ENCODE measurements around the gene RSPO4.

RSPO4 gene

GRCh38 chr20:965956-966355, 36.2 kb downstream of the RSPO4 start:
- 82% methylated on average over 9 of the region's 9 CpGs for WGBS
- H3K36me3 ChIP-seq (ENCODE audit: insufficient read depth, low read length): no peaks in the 10 kb centered on the region
- no peaks in the 10 kb centered on the region for H3K27me3 ChIP-seq (ENCODE audit: insufficient read depth, low read length)
- H3K9me3 ChIP-seq (ENCODE audit: insufficient read depth, low read depth, low read length): no peaks in the 10 kb centered on the region
- H3K4me3 ChIP-seq (ENCODE audit: low read length): no peak overlapping the region
- H3K27ac ChIP-seq (ENCODE audit: low read depth, low read length): no peak overlapping the region
- no peak overlapping the region for H3K9ac ChIP-seq (ENCODE audit: low read depth, low read length)
- no peaks in the 10 kb centered on the region for H3K4me1 ChIP-seq (ENCODE audit: insufficient read depth, low read length)

GRCh38 chr20:963795-964194, 38.3 kb downstream of the RSPO4 start:
- Histone ChIP-seq H3K4me3 (ENCODE audit: low read length) (no peak overlapping the region), H3K9me3 (ENCODE audit: insufficient read depth, low read depth, low read length) (no peaks in the 10 kb centered on the region), H3K4me1 (ENCODE audit: insufficient read depth, low read length) (no peaks in the 10 kb centered on the region), H3K27ac (ENCODE audit: low read depth, low read length) (no peak overlapping the region), H3K27me3 (ENCODE audit: insufficient read depth, low read length) (no peaks in the 10 kb centered on the region), H3K9ac (ENCODE audit: low read depth, low read length) (no peak overlapping the region), H3K36me3 (ENCODE audit: insufficient read depth, low read length) (no peaks in the 10 kb centered on the region)
- WGBS: 91% methylated on average over 10 of the region's 10 CpGs

GRCh38 chr20:962683-963082, 39.4 kb downstream of the RSPO4 start:
- 91% methylated on average over 8 of the region's 8 CpGs for WGBS
- Histone ChIP-seq H3K9me3 (ENCODE audit: insufficient read depth, low read depth, low read length) (no peaks in the 10 kb centered on the region), H3K4me1 (ENCODE audit: insufficient read depth, low read length) (no peaks in the 10 kb centered on the region), H3K27ac (ENCODE audit: low read depth, low read length) (no peak overlapping the region), H3K4me3 (ENCODE audit: low read length) (no peak overlapping the region), H3K9ac (ENCODE audit: low read depth, low read length) (no peak overlapping the region), H3K27me3 (ENCODE audit: insufficient read depth, low read length) (no peaks in the 10 kb centered on the region), H3K36me3 (ENCODE audit: insufficient read depth, low read length) (no peaks in the 10 kb centered on the region)

GRCh38 chr20:962223-962622, 39.9 kb downstream of the RSPO4 start:
- Histone ChIP-seq H3K27ac (ENCODE audit: low read depth, low read length) (no peak overlapping the region), H3K9me3 (ENCODE audit: insufficient read depth, low read depth, low read length) (no peaks in the 10 kb centered on the region), H3K4me3 (ENCODE audit: low read length) (no peak overlapping the region), H3K9ac (ENCODE audit: low read depth, low read length) (no peak overlapping the region), H3K27me3 (ENCODE audit: insufficient read depth, low read length) (no peaks in the 10 kb centered on the region), H3K4me1 (ENCODE audit: insufficient read depth, low read length) (no peaks in the 10 kb centered on the region), H3K36me3 (ENCODE audit: insufficient read depth, low read length) (no peaks in the 10 kb centered on the region)
- WGBS: 94% methylated on average over 3 of the region's 3 CpGs

- Histone ChIP-seq H3K27me3 (ENCODE audit: insufficient read depth, low read length) (no peaks in the 10 kb centered on the region), H3K9me3 (ENCODE audit: insufficient read depth, low read depth, low read length) (no peaks in the 10 kb centered on the region), H3K27ac (ENCODE audit: low read depth, low read length) (no peak overlapping the region), H3K9ac (ENCODE audit: low read depth, low read length) (no peak overlapping the region), H3K36me3 (ENCODE audit: insufficient read depth, low read length) (no peaks in the 10 kb centered on the region), H3K4me3 (ENCODE audit: low read length) (no peak overlapping the region), H3K4me1 (ENCODE audit: insufficient read depth, low read length) (no peaks in the 10 kb centered on the region)
- 96% methylated on average over 2 of the region's 2 CpGs for WGBS
Measured at GRCh38 chr20:961768-962167, 40.3 kb downstream of the RSPO4 start.

GRCh38 chr20:959996-960615, 42.0 kb downstream of the RSPO4 start:
- WGBS: 94% methylated on average over 16 of the region's 16 CpGs
- Histone ChIP-seq H3K27me3 (ENCODE audit: insufficient read depth, low read length) (no peaks in the 10 kb centered on the region), H3K9ac (ENCODE audit: low read depth, low read length) (no peak overlapping the region), H3K9me3 (ENCODE audit: insufficient read depth, low read depth, low read length) (no peaks in the 10 kb centered on the region), H3K27ac (ENCODE audit: low read depth, low read length) (no peak overlapping the region), H3K4me3 (ENCODE audit: low read length) (no peak overlapping the region), H3K36me3 (ENCODE audit: insufficient read depth, low read length) (no peaks in the 10 kb centered on the region), H3K4me1 (ENCODE audit: insufficient read depth, low read length) (no peaks in the 10 kb centered on the region)

- H3K4me3 ChIP-seq (ENCODE audit: low read length): no peak overlapping the region
- WGBS: 86% methylated on average over 15 of the region's 19 CpGs
- no peak overlapping the region for H3K27ac ChIP-seq (ENCODE audit: low read depth, low read length)
- no peaks in the 10 kb centered on the region for H3K4me1 ChIP-seq (ENCODE audit: insufficient read depth, low read length)
- 0 out of 2 replicates have a peak, but pooled peaks cover 3% of the 10 kb centered on the region for H3K27me3 ChIP-seq (ENCODE audit: insufficient read depth, low read length)
- no peaks in the 10 kb centered on the region for H3K36me3 ChIP-seq (ENCODE audit: insufficient read depth, low read length)
- no peaks in the 10 kb centered on the region for H3K9me3 ChIP-seq (ENCODE audit: insufficient read depth, low read depth, low read length)
- H3K9ac ChIP-seq (ENCODE audit: low read depth, low read length): no peak overlapping the region
Measured at GRCh38 chr20:958936-959815, 42.9 kb downstream of the RSPO4 start.

- Histone ChIP-seq H3K9ac (ENCODE audit: low read depth, low read length) (no peak overlapping the region), H3K27me3 (ENCODE audit: insufficient read depth, low read length) (0 out of 2 replicates have a peak, but pooled peaks cover 3% of the 10 kb centered on the region), H3K4me1 (ENCODE audit: insufficient read depth, low read length) (no peaks in the 10 kb centered on the region), H3K4me3 (ENCODE audit: low read length) (no peak overlapping the region), H3K36me3 (ENCODE audit: insufficient read depth, low read length) (no peaks in the 10 kb centered on the region), H3K27ac (ENCODE audit: low read depth, low read length) (no peak overlapping the region), H3K9me3 (ENCODE audit: insufficient read depth, low read depth, low read length) (no peaks in the 10 kb centered on the region)
- WGBS: 88% methylated on average over 1 of the region's 1 CpG
Measured at GRCh38 chr20:957544-957943, 44.6 kb downstream of the RSPO4 start.

- Histone ChIP-seq H3K4me1 (ENCODE audit: insufficient read depth, low read length) (no peaks in the 10 kb centered on the region), H3K9me3 (ENCODE audit: insufficient read depth, low read depth, low read length) (no peaks in the 10 kb centered on the region), H3K4me3 (ENCODE audit: low read length) (no peak overlapping the region), H3K36me3 (ENCODE audit: insufficient read depth, low read length) (no peaks in the 10 kb centered on the region), H3K27me3 (ENCODE audit: insufficient read depth, low read length) (0 out of 2 replicates have a peak, but pooled peaks cover 3% of the 10 kb centered on the region), H3K9ac (ENCODE audit: low read depth, low read length) (no peak overlapping the region), H3K27ac (ENCODE audit: low read depth, low read length) (no peak overlapping the region)
- WGBS: 19% methylated on average over 13 of the region's 13 CpGs
Measured at GRCh38 chr20:956330-956951, 45.7 kb downstream of the RSPO4 start.

GRCh38 chr20:955656-956055, 46.5 kb downstream of the RSPO4 start:
- Histone ChIP-seq H3K9me3 (ENCODE audit: insufficient read depth, low read depth, low read length) (no peaks in the 10 kb centered on the region), H3K27me3 (ENCODE audit: insufficient read depth, low read length) (0 out of 2 replicates have a peak, but pooled peaks cover 3% of the 10 kb centered on the region), H3K27ac (ENCODE audit: low read depth, low read length) (no peak overlapping the region), H3K9ac (ENCODE audit: low read depth, low read length) (no peak overlapping the region), H3K4me3 (ENCODE audit: low read length) (no peak overlapping the region), H3K36me3 (ENCODE audit: insufficient read depth, low read length) (no peaks in the 10 kb centered on the region), H3K4me1 (ENCODE audit: insufficient read depth, low read length) (no peaks in the 10 kb centered on the region)
- 94% methylated on average over 6 of the region's 7 CpGs for WGBS

- Histone ChIP-seq H3K4me3 (ENCODE audit: low read length) (no peak overlapping the region), H3K9me3 (ENCODE audit: insufficient read depth, low read depth, low read length) (no peaks in the 10 kb centered on the region), H3K4me1 (ENCODE audit: insufficient read depth, low read length) (no peaks in the 10 kb centered on the region), H3K36me3 (ENCODE audit: insufficient read depth, low read length) (no peaks in the 10 kb centered on the region), H3K27ac (ENCODE audit: low read depth, low read length) (no peak overlapping the region), H3K9ac (ENCODE audit: low read depth, low read length) (no peak overlapping the region), H3K27me3 (ENCODE audit: insufficient read depth, low read length) (0 out of 2 replicates have a peak, but pooled peaks cover 3% of the 10 kb centered on the region)
- 64% methylated on average over 3 of the region's 3 CpGs for WGBS
Measured at GRCh38 chr20:955111-955510, 47.0 kb downstream of the RSPO4 start.

All from HUES64 (cell line).